ENCODE results near the gene PPP6C.
A peak's percentile ranks its signal among the peaks of the same experiment; 100 is the strongest.
"Not testable (repeated sequence)": the region's sequence is repeated elsewhere in the genome, so short reads cannot be mapped to it uniquely, and the experiment has no call there.

Gene PPP6C

DNA sequence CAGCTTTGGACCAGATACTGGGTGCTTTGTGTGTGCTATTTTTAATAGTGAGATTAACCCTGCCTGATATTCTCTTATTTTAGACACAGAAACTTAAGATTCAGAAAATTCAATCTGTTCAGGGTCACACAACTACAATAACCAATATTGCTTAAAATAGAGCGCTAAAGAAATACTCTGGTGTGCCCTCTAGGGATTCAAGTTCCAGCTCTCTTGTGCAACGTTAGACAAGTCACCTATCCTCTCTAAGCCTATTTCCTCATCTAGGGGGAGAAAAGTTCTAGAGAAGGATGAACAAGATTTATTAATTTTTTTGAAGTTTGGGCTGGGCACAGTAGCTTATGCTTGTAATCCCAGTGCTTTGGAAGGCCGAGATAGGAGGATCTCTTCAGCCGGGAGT, 44.2 kb downstream of the PPP6C start:
- Histone ChIP-seq H3K4me3 (no peak overlapping the region), H3K27ac (no peak overlapping the region)

DNA sequence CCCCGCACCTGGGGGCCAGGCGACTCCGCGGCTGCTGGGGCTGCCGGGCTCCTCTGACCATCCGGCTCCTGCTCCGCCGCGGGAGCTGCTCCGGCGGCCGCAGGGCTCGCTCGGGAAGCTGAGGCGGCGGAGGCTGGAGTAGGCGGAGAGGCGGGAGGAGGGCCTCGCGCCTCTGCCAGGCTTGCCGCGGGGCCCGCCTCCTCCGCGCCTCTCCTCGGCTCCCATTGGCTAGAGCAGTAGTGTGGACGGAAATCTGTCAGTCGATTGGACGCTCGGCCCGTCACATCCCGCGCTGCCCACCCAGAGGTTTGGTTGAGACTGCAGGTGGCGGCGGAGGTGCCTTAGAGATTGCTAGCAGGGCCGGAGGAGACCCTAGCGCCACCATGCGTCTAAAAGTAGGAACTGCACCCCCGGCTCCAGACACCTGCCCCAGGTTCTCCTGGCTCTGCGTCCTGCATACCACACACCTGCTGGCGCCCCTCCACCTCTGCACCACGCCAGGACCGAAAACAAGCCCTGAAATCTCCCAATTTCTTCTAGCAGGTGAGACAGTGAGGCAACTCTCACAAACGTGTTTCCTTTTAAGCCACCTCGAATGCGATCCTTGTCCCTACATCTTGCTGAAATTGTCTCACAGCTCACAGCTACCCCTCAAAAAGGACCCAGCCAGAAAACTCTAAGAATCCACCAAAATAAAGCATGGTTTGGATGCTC, 46.1 kb downstream of the PPP6C start, which contains the start of gene SCAI:
Gene SCAI (minus strand): TSS at position 152 of the 714 bp plus-strand sequence. CDS start 91 bp downstream, at position 61.
- H3K27ac ChIP-seq = peak within 1 kb of the TSS in 20 of 21 experiments; percentile 44 to 93 (median 82)
- H3K4me3 ChIP-seq = peak within 1 kb of the TSS; percentile 66 to 97 (median 78)

DNA sequence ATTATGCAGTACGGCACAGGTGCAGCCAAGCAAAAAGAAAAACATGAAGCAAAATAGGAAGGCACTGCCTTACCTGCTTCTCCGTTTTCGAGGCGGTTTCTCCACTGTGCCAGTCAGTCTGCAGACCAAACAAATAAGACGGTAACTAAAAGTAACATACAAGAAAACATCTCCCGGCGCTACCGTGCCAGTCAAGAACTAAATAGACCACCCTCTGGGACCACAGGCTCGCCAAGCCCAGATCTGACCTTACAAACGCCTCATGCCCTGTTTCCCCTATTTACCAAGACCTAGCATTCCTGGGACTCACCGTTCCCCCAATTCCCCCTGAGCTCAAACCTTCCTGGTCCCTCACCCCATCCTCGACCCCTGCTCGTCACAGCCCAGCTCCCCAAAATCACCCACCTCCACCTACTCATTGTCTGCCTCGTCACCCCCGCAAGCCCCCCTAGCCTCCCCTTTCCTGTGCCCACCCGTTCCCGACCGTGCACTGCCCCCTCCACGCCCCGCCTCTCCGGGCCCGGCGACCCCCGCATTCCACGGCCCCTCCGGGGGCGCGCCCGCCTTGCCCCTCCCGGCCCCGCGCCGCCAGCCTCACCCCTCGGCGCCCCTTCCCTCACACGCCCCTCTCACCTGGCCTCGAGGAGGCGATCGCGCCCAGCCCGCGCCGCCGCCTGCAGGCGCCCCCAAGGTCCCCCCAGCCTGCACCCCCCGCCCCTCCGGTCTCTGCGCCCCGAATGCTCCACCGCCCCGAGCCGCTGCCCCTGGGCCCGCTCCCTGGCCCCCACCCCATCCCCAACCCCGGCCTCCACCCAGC, 46.8 kb downstream of the PPP6C start:
- peak overlapping the region in 20 of 21 experiments; percentile 44 to 93 (median 82) for H3K27ac ChIP-seq
- H3K4me3 ChIP-seq = peak overlapping the region; percentile 66 to 97 (median 78)

DNA sequence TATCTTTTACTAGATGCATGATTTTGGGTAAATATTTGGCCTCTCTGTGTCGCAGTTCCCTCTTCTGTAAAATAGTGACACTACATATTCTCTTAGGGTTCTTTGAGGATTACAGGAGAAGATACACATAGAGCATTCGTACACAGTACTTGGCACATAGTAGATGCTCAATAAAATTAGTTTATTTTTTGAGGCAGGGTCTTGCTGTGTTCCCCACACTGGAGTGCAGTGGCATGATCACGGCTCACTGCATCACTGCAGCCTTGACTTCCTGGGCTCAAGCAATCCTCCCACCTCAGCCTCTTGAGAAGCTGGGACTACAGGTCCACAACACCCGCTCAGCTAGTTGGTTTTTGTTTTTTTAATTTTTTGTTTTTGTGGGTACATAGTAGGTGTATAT, 47.9 kb downstream of the PPP6C start:
- no peak overlapping the region for H3K4me3 ChIP-seq
- H3K27ac ChIP-seq = no peak overlapping the region

DNA sequence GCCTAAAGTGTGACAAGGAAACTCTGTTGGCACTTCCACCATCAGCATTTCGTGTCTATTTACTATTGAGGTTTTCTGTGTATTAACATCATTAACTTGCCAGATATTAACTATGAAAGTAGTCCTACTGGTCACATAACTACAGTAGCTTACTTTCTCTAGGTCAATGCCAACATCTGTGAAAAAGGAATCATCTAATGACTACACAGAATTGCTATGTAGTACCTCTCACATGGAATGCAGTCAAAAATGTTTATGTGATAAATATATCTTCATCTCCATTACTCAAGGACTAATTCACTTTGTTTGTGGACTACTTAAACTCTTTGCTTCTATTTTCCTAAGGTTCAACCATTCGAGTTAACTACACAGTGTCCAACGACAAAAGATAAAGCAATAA, 48.4 kb downstream of the PPP6C start:
- H3K27ac ChIP-seq = no peak overlapping the region
- H3K4me3 ChIP-seq = no peak overlapping the region

DNA sequence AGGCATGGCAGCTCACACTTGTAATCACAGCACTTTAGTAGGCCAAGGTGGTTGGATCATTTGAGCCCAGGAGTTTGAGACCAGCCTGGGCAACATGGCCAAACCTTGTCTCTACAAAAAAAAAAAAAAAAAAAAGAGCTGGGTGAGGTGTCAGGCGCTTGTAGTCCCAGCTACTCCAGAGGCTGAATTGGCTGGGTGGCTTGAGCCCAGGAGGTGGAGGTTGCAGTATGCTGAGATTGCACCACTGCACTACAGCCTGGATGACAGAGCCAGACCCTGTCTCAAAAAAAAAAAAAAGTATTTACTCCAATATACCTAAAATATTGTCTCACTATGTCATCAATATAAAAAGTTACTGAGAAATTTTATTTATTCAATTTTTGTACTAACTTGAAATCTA, 49.0 kb downstream of the PPP6C start:
- Histone ChIP-seq H3K27ac (no peak overlapping the region), H3K4me3 (no peak overlapping the region)

DNA sequence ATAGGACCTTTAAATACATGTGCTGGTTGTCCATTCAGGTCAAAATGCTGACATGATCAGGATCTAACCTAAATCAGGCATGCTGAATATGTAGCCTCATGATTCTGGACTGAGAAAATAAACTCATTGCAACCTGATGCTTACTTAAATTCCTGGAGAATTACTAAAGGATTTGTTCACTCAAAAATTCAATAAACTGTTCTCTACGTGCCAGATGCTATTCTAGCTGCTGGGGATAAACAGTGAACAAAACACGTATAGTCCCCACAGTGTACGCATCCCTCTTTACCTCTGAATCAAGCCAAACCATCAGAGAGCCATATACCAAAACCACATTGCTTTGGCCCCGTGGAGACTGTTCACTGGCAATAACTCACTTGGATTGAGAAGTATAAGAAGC, 52.4 kb downstream of the PPP6C start:
- H3K4me3 ChIP-seq = no peak overlapping the region
- no peak overlapping the region for H3K27ac ChIP-seq

DNA sequence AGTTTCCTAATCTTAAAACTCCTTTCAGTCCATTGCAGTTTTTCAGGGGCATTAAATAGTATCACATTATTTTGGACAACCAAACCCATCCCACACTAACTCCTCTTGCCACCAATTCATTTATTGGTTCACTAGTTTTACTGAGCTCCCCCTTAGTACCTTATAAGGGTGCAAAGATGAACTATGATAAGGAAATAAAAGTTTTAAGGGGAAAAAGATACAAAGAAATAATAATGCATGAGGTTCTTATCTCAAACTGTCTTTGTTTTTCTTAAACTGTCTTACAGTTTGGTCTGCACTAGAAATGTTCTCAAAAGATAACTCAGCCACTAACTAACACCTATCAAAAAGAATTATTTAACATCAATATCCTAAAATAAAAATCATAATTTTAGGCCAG, 54.6 kb downstream of the PPP6C start:
- H3K4me3 ChIP-seq = no peak overlapping the region
- no peak overlapping the region for H3K27ac ChIP-seq

DNA sequence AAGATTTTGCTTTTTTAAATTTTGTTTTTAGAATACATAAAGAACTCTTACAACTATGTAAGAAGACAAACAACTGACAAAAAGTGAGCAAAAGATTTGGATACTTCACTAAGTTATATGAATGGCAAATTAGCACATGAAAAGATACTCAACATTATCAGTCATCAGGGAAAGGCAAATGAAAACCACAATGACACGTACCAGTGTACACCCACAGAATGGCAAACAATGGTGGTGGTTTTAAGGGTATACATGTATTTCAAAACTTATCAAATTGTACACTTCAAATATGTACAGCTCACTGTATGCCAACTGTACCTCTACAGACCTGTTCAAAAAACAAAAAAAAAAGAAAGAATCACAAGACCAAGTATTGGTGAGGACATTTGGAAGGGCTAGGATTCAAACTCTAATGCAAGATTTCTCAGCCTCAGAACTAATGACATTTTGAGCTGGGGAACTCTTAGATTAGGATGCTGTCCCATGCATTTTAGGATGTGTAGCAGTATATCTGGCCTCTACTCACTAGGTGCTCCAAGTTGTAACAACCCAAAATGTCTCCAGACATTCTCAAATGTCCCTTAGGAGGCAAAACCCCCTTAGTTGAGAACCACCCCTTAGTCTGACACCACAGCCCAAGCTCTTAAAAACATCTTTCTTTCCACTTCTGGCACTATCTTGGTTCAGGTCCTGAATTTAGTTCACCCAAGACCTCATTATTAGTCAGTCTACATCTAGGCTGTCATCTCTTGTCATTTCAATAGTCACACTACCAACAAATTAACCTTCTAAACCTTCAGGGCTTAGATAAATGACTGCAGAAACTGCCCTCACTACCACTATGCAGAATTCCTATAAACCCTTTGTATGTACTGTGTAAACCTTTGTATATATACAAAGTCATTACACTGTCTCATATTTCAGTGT, 55.9 kb downstream of the PPP6C start:
- no peak overlapping the region for H3K4me3 ChIP-seq

DNA sequence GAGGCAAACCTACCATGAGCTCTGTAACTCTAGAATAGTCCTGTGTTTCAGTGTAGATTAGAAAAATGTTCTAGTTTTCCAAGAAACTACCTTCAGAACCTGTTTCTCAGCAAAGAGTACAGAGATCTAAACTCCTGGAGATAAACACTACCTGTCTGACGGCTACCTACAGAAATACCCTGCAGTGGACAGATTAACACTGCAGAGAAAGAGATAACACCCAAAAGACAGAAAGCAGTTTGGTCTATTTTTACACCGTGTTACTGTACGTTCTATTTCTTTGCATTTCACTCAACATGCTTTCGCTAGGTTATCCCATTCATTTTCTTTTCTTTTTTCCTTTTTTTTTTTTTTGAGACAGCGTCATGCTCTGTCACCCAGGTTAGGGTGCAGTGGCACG, 57.8 kb downstream of the PPP6C start:
- no peak overlapping the region for H3K27ac ChIP-seq

More for the DNA sequence above, 55.9 kb downstream of the PPP6C start:
- H3K27ac ChIP-seq = no peak overlapping the region

DNA sequence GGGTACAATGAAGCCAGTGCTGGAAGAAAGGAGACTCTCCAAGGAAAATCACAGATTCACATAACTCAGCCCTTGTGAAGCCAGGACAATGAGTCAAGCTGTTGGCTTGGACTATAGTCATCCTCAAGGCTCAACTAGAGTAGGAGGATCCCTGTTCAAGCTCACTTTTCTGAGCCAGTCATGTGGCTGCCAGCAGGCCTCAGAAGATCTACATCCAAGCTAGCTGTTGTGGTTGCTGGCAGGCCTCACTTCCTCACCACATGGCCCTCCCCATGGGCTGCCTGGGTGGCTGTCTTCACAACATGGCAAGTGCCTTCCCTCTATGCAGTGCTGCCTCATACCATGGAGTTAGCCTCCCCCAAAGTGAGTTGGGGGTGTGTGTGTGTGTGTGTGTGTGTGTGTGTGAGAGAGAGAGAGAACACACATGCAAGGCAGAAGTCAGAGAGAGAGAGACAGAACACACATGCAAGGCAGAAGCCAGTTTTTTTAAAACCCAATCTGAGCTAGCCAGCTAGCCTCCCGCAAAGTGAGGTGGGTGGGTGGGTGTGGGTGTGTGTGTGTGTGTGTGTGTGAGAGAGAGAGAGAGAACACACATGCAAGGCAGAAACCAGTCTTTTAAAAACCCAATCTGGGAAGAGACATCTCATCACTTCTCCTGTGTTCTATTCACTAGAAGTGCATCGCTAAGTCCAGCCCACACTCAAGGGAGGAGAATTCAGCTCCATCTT, 63.4 kb downstream of the PPP6C start:
- no peak overlapping the region for H3K4me3 ChIP-seq
- H3K27ac ChIP-seq = peak overlapping the region in 9 of 21 experiments; percentile 25 to 81 (median 42)

More for the DNA sequence above, 57.8 kb downstream of the PPP6C start:
- H3K4me3 ChIP-seq = no peak overlapping the region

DNA sequence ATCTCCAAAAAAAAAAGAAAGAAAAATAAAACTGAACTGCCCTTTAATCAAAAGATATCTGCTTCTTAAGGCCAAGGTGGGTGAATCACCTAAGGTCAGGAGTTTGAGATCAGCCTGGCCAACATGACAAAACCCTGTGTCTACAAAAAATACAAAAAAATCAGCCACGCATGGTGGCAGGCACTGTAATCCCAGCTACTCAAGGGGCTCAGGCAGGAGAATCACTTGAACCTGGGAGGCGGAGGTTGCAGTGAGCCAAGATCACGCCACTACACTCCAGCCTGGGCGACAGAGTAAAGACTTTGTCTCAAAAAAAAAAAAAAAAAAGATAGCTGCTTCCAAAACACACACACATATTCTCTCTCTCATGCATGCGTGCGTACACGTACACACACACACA, 64.1 kb downstream of the PPP6C start:
- no peak overlapping the region for H3K4me3 ChIP-seq
- H3K27ac ChIP-seq = peak overlapping the region in 7 of 21 experiments; percentile 25 to 81 (median 46)

DNA sequence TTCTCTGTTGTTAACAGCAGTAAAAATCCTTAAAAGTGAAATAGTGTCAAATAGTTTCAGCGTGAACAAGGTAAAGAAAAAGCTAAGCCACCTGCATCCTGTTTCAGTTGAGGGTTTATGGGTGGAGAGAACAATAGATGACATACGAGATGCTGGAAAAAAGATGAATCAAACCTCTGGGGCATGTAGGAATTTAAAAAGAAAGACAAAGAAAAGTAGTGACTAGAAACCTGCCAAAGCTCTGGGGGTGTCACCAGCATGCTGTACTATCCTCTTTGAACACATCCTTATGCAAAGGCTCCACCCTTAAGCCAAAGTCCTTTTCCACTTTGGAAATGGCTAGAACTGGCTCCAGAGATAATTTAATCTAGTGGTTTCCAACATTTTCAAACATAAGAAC, 68.5 kb downstream of the PPP6C start:
- Histone ChIP-seq H3K4me3 (no peak overlapping the region), H3K27ac (no peak overlapping the region)

DNA sequence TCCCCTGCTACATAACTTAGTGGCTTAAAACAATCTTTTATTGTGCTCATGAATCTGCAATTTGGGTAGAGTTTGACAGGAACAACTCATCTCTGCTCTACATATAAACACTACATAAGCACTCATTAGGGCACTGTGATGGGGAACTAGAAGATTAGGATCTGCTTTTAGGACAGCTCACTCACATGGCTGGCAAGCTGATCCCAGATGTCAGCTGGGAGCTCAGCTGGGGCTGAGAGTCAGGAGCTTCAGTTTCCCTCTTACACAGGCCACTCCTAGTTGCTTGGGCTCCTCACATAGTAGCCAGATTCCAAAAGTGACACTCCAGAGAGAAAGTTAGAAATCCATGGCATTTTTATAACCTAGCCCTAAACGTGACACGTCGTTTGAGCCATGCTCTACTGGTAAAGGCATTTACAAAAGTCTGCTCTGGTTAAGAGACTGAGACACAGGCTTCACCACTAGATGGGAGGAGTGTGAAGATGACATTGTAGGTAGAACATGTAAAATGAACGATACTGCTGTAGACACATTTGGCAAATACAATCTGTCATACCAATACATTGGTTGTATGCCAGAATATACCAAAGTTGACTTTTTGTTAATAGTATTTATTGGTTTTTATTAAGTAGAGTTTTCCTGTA, 69.8 kb downstream of the PPP6C start:
- Histone ChIP-seq H3K4me3 (no peak overlapping the region), H3K27ac (peak overlapping the region in 1 of 21 experiments; percentile 4)

DNA sequence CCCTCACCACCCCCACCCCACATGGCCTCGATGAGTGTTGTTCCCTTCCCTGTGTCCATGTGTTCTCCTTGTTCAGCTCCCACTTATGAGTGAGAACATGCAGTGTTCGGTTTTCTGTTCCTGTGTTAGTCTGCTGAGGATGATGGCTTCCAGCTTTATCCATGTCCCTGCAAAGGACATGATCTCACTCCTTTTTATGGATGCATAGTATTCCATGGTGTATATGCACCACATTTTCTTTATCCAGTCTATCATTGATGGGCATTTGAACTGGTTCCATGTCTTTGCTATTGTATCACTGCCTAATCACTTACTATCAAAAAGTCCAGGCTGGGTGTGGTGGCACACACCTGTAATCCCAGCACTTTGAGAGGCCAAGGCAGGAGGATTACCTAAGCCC, 70.9 kb downstream of the PPP6C start:
- H3K4me3 ChIP-seq, H3K27ac ChIP-seq: not testable (repeated sequence)

DNA sequence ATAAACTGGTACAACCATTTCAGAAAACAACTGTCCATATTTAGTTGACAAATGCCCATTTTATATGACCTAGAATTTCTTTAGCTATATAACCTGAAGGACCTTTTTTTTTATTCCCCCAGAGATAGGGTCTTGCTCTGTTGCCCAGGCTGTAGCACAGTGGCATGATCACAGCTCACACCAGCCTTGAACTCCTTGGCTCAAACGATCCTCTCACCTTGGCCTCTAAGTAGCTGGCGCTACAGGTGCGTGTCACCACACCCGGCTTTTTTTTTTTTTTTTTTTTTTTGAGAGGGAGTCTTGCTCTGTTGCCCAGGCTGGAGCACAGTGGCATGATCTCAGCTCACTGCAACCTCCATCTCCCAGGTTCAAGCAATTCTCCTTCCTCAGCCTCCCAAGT, 75.1 kb downstream of the PPP6C start:
- H3K27ac ChIP-seq, H3K4me3 ChIP-seq: not testable (repeated sequence)

DNA sequence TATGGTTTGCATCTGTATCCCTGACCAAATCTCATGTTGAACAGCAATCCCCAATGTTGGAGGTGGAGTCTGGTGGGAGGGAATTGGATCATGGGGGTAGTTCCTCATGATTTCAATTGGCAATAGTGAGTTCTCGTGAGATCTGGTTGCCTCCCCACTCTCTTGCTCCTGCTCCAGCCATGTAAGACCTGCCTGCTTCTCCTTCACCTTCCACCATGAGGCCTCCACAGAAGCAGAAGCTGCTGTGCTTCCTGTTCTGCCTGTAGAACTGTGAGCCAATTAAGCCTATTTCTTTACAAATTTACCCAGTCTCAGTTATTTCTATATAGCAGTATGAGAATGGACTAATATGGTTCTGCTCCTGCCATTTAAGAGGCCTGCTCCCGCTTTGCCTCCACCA, 79.1 kb downstream of the PPP6C start:
- Histone ChIP-seq H3K27ac (no peak overlapping the region), H3K4me3 (no peak overlapping the region)

DNA sequence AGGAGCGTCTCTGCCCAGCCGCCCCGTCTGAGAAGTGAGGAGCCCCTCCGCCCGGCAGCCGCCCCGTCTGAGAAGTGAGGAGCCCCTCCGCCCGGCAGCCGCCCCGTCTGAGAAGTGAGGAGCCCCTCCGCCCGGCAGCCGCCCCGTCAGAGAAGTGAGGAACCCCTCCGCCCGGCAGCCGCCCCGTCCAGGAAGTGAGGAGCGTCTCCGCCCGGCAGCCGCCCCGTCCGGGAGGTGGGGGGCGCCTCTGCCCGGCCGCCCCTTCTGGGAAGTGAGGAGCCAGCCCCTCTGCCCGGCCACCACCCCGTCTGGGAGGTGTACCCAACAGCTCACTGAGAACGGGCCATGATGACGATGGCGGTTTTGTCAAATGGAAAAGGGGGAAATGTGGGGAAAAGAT, 81.1 kb downstream of the PPP6C start:
- not testable (repeated sequence) for H3K27ac ChIP-seq, H3K4me3 ChIP-seq
